ENCODE measurements around the gene EEIG1. TPM values are rescaled to one million over a fixed set of nuclear protein-coding genes. Genes with fewer than 3 reads are reported as not detected.

The EEIG1 gene
- total and polyA plus RNA-seq, 2 experiments from 2014 or later = 11.2 to 22.4 TPM

DNA sequence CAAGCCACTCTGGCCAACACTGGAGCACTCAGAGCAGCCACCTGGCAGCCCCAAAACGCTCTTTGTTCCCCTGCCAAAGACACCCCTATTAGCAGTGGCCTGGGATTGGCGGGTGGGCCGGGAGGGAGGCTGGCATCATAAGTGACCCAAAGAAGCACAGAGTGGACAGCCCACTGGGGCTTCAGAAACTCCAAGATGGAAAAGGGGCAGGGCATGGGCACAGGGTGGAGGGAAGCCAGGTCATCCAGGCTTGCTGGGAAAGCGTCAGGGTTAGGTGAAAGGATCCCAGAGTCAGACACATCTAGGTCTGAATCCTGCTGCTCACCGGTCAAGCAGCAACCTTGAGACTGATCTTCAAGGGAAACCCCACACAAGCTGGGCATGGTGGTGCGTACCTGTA, 14.8 kb downstream of the EEIG1 start (continued):
- TF ChIP-seq, protein P1, sequence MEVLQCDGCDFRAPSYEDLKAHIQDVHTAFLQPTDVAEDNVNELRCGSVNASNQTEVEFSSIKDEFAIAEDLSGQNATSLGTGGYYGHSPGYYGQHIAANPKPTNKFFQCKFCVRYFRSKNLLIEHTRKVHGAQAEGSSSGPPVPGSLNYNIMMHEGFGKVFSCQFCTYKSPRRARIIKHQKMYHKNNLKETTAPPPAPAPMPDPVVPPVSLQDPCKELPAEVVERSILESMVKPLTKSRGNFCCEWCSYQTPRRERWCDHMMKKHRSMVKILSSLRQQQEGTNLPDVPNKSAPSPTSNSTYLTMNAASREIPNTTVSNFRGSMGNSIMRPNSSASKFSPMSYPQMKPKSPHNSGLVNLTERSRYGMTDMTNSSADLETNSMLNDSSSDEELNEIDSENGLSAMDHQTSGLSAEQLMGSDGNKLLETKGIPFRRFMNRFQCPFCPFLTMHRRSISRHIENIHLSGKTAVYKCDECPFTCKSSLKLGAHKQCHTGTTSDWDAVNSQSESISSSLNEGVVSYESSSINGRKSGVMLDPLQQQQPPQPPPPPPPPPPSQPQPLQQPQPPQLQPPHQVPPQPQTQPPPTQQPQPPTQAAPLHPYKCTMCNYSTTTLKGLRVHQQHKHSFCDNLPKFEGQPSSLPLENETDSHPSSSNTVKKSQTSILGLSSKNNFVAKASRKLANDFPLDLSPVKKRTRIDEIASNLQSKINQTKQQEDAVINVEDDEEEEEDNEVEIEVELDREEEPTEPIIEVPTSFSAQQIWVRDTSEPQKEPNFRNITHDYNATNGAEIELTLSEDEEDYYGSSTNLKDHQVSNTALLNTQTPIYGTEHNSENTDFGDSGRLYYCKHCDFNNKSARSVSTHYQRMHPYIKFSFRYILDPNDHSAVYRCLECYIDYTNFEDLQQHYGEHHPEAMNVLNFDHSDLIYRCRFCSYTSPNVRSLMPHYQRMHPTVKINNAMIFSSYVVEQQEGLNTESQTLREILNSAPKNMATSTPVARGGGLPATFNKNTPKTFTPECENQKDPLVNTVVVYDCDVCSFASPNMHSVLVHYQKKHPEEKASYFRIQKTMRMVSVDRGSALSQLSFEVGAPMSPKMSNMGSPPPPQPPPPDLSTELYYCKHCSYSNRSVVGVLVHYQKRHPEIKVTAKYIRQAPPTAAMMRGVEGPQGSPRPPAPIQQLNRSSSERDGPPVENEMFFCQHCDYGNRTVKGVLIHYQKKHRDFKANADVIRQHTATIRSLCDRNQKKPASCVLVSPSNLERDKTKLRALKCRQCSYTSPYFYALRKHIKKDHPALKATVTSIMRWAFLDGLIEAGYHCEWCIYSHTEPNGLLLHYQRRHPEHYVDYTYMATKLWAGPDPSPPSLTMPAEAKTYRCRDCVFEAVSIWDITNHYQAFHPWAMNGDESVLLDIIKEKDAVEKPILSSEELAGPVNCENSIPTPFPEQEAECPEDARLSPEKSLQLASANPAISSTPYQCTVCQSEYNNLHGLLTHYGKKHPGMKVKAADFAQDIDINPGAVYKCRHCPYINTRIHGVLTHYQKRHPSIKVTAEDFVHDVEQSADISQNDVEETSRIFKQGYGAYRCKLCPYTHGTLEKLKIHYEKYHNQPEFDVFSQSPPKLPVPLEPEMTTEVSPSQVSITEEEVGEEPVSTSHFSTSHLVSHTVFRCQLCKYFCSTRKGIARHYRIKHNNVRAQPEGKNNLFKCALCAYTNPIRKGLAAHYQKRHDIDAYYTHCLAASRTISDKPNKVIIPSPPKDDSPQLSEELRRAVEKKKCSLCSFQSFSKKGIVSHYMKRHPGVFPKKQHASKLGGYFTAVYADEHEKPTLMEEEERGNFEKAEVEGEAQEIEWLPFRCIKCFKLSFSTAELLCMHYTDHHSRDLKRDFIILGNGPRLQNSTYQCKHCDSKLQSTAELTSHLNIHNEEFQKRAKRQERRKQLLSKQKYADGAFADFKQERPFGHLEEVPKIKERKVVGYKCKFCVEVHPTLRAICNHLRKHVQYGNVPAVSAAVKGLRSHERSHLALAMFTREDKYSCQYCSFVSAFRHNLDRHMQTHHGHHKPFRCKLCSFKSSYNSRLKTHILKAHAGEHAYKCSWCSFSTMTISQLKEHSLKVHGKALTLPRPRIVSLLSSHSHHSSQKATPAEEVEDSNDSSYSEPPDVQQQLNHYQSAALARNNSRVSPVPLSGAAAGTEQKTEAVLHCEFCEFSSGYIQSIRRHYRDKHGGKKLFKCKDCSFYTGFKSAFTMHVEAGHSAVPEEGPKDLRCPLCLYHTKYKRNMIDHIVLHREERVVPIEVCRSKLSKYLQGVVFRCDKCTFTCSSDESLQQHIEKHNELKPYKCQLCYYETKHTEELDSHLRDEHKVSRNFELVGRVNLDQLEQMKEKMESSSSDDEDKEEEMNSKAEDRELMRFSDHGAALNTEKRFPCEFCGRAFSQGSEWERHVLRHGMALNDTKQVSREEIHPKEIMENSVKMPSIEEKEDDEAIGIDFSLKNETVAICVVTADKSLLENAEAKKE (CRISPR knock-in tag; IDR thresholded peaks at IDR 0.05) = no peak
- TF ChIP-seq CREB1 (CRISPR knock-in tag; IDR thresholded peaks at IDR 0.05; ENCODE audit: low read depth) (no peak), EZH2phosphoT487 (IDR thresholded peaks at IDR 0.05; ENCODE audit: unreplicated experiment) (no peak), STAT1 (IDR thresholded peaks at IDR 0.05; ENCODE audit: unreplicated experiment) (no peak), JUNB (IDR thresholded peaks at IDR 0.05; ENCODE audit: unreplicated experiment) (no peak), POLR2AphosphoS5 (IDR thresholded peaks at IDR 0.05; ENCODE audit: low read depth) (no peak)
- TF ChIP-seq, protein P2, sequence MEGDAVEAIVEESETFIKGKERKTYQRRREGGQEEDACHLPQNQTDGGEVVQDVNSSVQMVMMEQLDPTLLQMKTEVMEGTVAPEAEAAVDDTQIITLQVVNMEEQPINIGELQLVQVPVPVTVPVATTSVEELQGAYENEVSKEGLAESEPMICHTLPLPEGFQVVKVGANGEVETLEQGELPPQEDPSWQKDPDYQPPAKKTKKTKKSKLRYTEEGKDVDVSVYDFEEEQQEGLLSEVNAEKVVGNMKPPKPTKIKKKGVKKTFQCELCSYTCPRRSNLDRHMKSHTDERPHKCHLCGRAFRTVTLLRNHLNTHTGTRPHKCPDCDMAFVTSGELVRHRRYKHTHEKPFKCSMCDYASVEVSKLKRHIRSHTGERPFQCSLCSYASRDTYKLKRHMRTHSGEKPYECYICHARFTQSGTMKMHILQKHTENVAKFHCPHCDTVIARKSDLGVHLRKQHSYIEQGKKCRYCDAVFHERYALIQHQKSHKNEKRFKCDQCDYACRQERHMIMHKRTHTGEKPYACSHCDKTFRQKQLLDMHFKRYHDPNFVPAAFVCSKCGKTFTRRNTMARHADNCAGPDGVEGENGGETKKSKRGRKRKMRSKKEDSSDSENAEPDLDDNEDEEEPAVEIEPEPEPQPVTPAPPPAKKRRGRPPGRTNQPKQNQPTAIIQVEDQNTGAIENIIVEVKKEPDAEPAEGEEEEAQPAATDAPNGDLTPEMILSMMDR (conservative IDR thresholded peaks at IDR 0.05; ENCODE audit: low read depth in 2 of 2) = no peak
